Peyer's patch (tissue), 4 donors: ENCODE data around the gene BCAS1. TPM values are rescaled to one million over a fixed set of nuclear protein-coding genes. Genes with fewer than 3 reads are reported as not detected.

ENCODE experiments used
- DNase-seq, 3 donors: peaks; one replicate each; pipeline ENCODE4 v3.0.0-alpha.2; 2017 to 2019
- H3K27ac ChIP-seq, 4 donors: fragments of 200-600 bp; sonication (generic); one replicate each; pipeline ENCODE4 v1.5.1; 2016 to 2019
- H3K27me3 ChIP-seq, 2 donors: fragments of 200-600 bp; sonication (generic); one replicate each; pipeline ENCODE4 v1.5.1; 2019
- H3K36me3 ChIP-seq, 3 donors: fragments of 200-600 bp; sonication (generic); one replicate each; pipeline ENCODE4 v1.5.1; 2016 to 2019
- H3K4me1 ChIP-seq, 4 donors: fragments of 200-600 bp; sonication (generic); one replicate each; pipeline ENCODE4 v1.5.1; 2016 to 2019
- H3K4me3 ChIP-seq, 4 donors: fragments of 200-600 bp; sonication (generic); 1 replicate in 3 of 4; 2 replicates in 1 of 4; pipeline ENCODE4 v1.5.1; 2016 to 2019; ENCODE audit warnings: mild to moderate bottlenecking in 1 of 4
- H3K9me3 ChIP-seq, 4 donors: fragments of 200-600 bp; sonication (generic); one replicate each; pipeline ENCODE4 v1.5.1; 2016 to 2019; ENCODE audit warnings: mild to moderate bottlenecking in 1 of 4
- POLR2A ChIP-seq, 2 donors: fragments of 450-650 bp; IDR thresholded peaks; one replicate each; pipeline ENCODE4 v1.5.1; 2017; ENCODE audit warnings: antibody characterized with exemption in 2 of 2, mild to moderate bottlenecking in 2 of 2, moderate library complexity in 2 of 2
- total RNA-seq, 4 donors: library from RNA; depleted of rRNA; stranded (reverse); fragments of >200 nt; gene quantifications; one replicate each; pipeline ENCODE4 v1.1.0, GENCODE V29; 2016
- TF ChIP-seq, protein P1 (sequence below), 6 experiments: fragments of 450-650 bp in 4 of 6; fragments of 200-600 bp in 2 of 6; sonication (generic) in 1 of 6; IDR thresholded peaks; one replicate each; pipeline ENCODE4 v1.5.1; 2017 to 2019; ENCODE audit warnings: antibody characterized with exemption in 6 of 6, mild to moderate bottlenecking in 3 of 6, moderate library complexity in 1 of 6

BCAS1 gene
- total RNA-seq, 4 donors from 2014 or later: 21.5 to 58.1 (median 43.2) TPM

DNA sequence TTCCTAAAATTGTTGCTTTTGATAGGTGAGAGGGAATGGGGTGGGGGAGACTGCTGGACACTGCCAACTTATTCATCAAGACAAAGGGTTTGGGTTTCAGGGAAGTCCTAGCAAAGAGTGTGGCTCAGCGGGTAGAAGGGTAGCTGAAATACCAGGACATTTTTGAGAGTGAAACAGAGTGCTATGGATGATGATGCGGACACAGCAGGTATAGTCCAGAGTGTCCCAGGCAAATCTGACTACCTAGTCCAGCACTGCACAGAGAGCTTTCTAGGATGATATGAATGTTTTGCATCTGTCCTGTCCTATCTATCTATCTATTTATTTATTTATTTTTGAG is 154.3 kb downstream of the BCAS1 start:
- DNase-seq: no peak
- Histone ChIP-seq H3K4me1 (peaks cover 0 to 26% (median 8%) of the 10 kb centered on the region in 4 donors), H3K4me3 (peak overlapping the region in 3 of 4 donors; percentile 36 to 77 (median 61)), H3K27me3 (no peaks in the 10 kb centered on the region), H3K27ac (peak overlapping the region; percentile 64 to 90 (median 84)), H3K9me3 (no peaks in the 10 kb centered on the region), H3K36me3 (no peaks in the 10 kb centered on the region)
- TF ChIP-seq, protein P1, sequence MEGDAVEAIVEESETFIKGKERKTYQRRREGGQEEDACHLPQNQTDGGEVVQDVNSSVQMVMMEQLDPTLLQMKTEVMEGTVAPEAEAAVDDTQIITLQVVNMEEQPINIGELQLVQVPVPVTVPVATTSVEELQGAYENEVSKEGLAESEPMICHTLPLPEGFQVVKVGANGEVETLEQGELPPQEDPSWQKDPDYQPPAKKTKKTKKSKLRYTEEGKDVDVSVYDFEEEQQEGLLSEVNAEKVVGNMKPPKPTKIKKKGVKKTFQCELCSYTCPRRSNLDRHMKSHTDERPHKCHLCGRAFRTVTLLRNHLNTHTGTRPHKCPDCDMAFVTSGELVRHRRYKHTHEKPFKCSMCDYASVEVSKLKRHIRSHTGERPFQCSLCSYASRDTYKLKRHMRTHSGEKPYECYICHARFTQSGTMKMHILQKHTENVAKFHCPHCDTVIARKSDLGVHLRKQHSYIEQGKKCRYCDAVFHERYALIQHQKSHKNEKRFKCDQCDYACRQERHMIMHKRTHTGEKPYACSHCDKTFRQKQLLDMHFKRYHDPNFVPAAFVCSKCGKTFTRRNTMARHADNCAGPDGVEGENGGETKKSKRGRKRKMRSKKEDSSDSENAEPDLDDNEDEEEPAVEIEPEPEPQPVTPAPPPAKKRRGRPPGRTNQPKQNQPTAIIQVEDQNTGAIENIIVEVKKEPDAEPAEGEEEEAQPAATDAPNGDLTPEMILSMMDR (IDR thresholded peaks at IDR 0.05): no peak
- TF ChIP-seq POLR2A (IDR thresholded peaks at IDR 0.05): no peak

GRCh38 chr20:53915446-53916172 is 154.8 kb downstream of the BCAS1 start:
- peak; percentile 97 to 100 (median 99) for DNase-seq
- peaks cover 0 to 26% (median 8%) of the 10 kb centered on the region in 4 donors for H3K4me1 ChIP-seq
- TF ChIP-seq, protein P1 (IDR thresholded peaks at IDR 0.05): peak; percentile 88 to 96 (median 94)
- peak in 1 of 2 donors; percentile 10 for TF ChIP-seq POLR2A (IDR thresholded peaks at IDR 0.05)

DNA sequence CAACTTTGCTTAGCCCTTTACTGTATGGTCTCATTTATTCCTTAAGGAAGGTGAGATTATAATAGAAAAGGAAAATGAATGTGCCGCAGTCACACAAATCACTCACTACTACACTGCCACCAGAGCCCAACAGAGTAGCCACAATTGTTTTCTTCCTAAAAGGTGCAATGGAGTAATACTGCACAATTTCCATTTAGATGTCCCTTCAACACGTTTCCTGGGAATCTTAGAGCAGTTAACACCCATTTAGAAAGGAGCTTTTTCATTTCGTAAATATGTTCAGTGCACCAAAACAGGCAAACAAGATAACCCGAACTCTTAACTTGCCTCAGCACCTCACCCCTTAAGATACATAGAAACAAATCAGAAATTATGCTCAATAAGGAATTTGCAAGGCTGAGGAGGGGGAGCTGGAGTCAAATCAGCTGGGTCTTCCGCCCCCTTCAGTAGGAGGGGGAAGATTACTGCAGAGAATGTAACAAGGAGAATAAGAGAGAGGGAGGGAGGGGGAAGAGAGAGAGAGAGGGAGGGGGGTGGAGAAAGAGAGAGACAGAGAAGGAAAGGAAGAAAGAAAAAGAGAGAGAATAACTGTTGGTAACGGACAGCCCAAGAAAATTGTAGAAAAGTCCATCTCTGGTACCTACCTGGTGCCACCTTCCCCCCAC is 155.5 kb downstream of the BCAS1 start:
- H3K4me1 ChIP-seq: peaks cover 0 to 26% (median 8%) of the 10 kb centered on the region in 4 donors
- peak overlapping the region; percentile 36 to 77 (median 58) for H3K4me3 ChIP-seq
- no peaks in the 10 kb centered on the region for H3K9me3 ChIP-seq
- H3K27me3 ChIP-seq: no peaks in the 10 kb centered on the region
- H3K36me3 ChIP-seq: no peaks in the 10 kb centered on the region
- DNase-seq: peak in 1 of 3 donors; percentile 39
- peak overlapping the region; percentile 64 to 90 (median 84) for H3K27ac ChIP-seq
- TF ChIP-seq POLR2A (IDR thresholded peaks at IDR 0.05): no peak
- TF ChIP-seq, protein P1 (IDR thresholded peaks at IDR 0.05): no peak

More at GRCh38 chr20:53915446-53916172, 154.8 kb downstream of the BCAS1 start:
- Histone ChIP-seq H3K9me3 (no peaks in the 10 kb centered on the region), H3K36me3 (no peaks in the 10 kb centered on the region), H3K27me3 (no peaks in the 10 kb centered on the region), H3K4me3 (peak overlapping the region; percentile 36 to 77 (median 58)), H3K27ac (peak overlapping the region; percentile 64 to 90 (median 84))

DNA sequence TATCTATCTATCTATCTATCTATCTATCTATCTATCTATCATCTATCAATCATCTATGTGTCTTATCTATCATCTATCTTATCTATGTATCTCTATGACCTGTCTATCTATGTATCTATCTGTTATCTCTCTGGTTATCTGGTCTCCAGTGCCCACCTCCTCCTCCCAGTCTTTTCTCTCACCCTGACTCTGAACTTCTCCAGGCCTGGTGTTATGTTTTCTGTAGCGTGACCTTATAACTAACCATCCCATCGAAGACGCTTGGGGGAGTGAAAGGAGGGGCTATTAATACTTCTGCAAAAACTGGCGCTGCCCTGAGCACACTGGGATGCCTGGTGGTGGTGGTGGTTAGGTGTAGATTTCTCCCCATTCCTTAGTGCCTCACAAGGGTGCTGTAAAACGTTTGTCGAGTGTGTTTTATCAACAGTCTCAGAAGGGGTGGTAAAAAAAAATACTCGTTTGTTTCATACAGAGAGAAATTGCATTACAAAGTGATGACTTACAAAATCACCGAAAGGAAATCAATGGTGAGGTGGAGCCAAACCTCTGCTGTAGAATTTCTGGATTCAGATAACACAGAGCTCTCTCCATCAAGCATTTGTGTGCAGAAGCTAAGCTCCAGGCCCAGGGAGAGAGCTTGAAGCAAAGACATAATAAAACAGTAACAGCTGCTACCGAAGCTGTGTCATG is 156.2 kb downstream of the BCAS1 start:
- peak in 1 of 3 donors; percentile 45 for DNase-seq
- Histone ChIP-seq H3K9me3 (no peaks in the 10 kb centered on the region), H3K36me3 (no peaks in the 10 kb centered on the region), H3K4me3 (no peak overlapping the region), H3K4me1 (peaks cover 0 to 31% (median 8%) of the 10 kb centered on the region in 4 donors), H3K27me3 (no peaks in the 10 kb centered on the region), H3K27ac (peak overlapping the region; percentile 64 to 90 (median 84))
- no peak for TF ChIP-seq POLR2A (IDR thresholded peaks at IDR 0.05)
- TF ChIP-seq, protein P1 (IDR thresholded peaks at IDR 0.05): no peak

DNA sequence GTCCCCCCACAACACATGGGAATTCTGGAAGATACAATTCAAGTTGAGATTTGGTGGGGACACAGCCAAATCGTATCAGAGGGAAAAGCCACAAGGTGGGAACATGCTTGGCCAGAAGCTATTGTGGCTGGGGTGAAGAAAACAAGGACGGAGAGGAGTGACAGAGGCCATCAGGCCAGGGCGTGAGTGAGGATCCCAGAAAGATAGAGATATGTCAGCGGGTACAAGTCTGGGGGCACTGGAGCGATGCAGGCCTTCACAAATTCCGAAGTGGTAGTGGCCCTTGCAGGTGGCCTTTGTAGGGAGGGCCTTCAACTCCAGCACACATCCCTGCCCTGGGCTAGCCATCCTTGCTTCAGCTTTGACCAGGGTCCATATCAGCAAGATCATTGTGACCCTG is 159.1 kb downstream of the BCAS1 start:
- Histone ChIP-seq H3K4me1 (peaks cover 0 to 22% (median 4%) of the 10 kb centered on the region in 4 donors), H3K9me3 (no peaks in the 10 kb centered on the region), H3K27ac (no peak overlapping the region), H3K27me3 (no peaks in the 10 kb centered on the region), H3K36me3 (no peaks in the 10 kb centered on the region), H3K4me3 (no peak overlapping the region)
- TF ChIP-seq, protein P1 (IDR thresholded peaks at IDR 0.05): no peak
- no peak for TF ChIP-seq POLR2A (IDR thresholded peaks at IDR 0.05)
- peak in 1 of 3 donors; percentile 30 for DNase-seq
